Aorta (tissue), 5 donors: ENCODE results near the gene PDS5A. TPM values are rescaled to one million over a fixed set of nuclear protein-coding genes. Genes with fewer than 3 reads are reported as not detected.

Experiments
- ATAC-seq: fragments of 200-7000 bp; cut with Tn5 transposase; one replicate; pipeline ENCODE4 v1.9.1; 2022; ENCODE audit warnings: moderate library complexity; ENCODE audit not compliant: low FRiP score
- DNase-seq, 2 donors: peaks; one replicate each; pipeline ENCODE4 v3.0.0-alpha.2; 2020
- H3K27ac ChIP-seq, 2 donors: one replicate each; pipeline ENCODE4 v1.5.1; 2013; ENCODE audit warnings: low read length in 2 of 2, mild to moderate bottlenecking in 2 of 2, moderate library complexity in 2 of 2, control low read depth in 1 of 2, inconsistent platforms in 1 of 2, low read depth in 1 of 2
- H3K27me3 ChIP-seq, 2 donors: one replicate each; pipeline ENCODE4 v1.6.1; 2013; ENCODE audit warnings: control low read depth in 1 of 2, low read length in 1 of 2, mild to moderate bottlenecking in 1 of 2, moderate library complexity in 1 of 2; ENCODE audit not compliant: insufficient read depth in 2 of 2, control insufficient read depth in 1 of 2
- H3K36me3 ChIP-seq, 2 donors: one replicate each; pipeline ENCODE4 v1.6.1; 2013; ENCODE audit warnings: control low read depth in 1 of 2, low read length in 1 of 2, mild to moderate bottlenecking in 1 of 2; ENCODE audit not compliant: insufficient read depth in 2 of 2, control insufficient read depth in 1 of 2
- H3K4me1 ChIP-seq, 2 donors: one replicate each; pipeline ENCODE4 v1.6.1; 2013; ENCODE audit warnings: low read length in 2 of 2, control low read depth in 1 of 2, mild to moderate bottlenecking in 1 of 2, moderate library complexity in 1 of 2; ENCODE audit not compliant: insufficient read depth in 2 of 2, control insufficient read depth in 1 of 2
- H3K4me3 ChIP-seq, 2 donors: one replicate each; pipeline ENCODE4 v1.5.1; 2013; ENCODE audit warnings: low read length in 2 of 2, control low read depth in 1 of 2, mild to moderate bottlenecking in 1 of 2
- H3K9me3 ChIP-seq: one replicate; pipeline ENCODE4 v1.6.1; 2013; ENCODE audit warnings: mild to moderate bottlenecking, low read length; ENCODE audit not compliant: control insufficient read depth
- WGBS, 2 donors: extraction: QIAGEN DNeasy Blood & Tissue Kit; methylation state at CpG; one replicate each; pipeline ENCODE4 v1.1.7; 2013; 5-methylcytosine and 5-hydroxymethylcytosine counted together
- intact Hi-C, 2 donors: fragments of 100-400 bp; cut with DNase I; formaldehyde crosslinking; loops; one replicate each; pipeline versions ENCODE4 v1.14.2 to v1.15.0; 2022
- polyA plus RNA-seq, 2 donors: library from polyadenylated mRNA; stranded (reverse); fragments of 200-250 nt; gene quantifications; one replicate each; pipeline ENCODE4 v1.2.3, GENCODE V29; 2013
- total RNA-seq, 2 donors: library from RNA; stranded (reverse); fragmentation: NEBNext Ultra II Directional; extraction: Animal tissue kit (Norgen Biotek cat#: 25700); gene quantifications; one replicate each; pipeline ENCODE4 v1.2.1, GENCODE V29; 2021
- donor health status: healthy with polysubstance abuse.
- donor health status: Bipolar disorder and iron deficiency.
- donor health status: DM: no; HTN: no; CAD: no.
- donor health status: DM: no; HTN: no; CAD: no.
- donor health status: DM: yes; HTN: yes; CAD: no.

The PDS5A gene
- total and polyA plus RNA-seq, 4 donors: 13.8 to 73.3 (median 32.3) TPM

- WGBS, 2 donors: 87 to 91% methylated on average over 2 of the region's 2 CpGs
- peaks cover 3% of the 10 kb centered on the region in 2 donors for H3K36me3 ChIP-seq
Observed at GRCh38 chr4:39873823-39874222, 103.9 kb downstream of the PDS5A start.

DNA sequence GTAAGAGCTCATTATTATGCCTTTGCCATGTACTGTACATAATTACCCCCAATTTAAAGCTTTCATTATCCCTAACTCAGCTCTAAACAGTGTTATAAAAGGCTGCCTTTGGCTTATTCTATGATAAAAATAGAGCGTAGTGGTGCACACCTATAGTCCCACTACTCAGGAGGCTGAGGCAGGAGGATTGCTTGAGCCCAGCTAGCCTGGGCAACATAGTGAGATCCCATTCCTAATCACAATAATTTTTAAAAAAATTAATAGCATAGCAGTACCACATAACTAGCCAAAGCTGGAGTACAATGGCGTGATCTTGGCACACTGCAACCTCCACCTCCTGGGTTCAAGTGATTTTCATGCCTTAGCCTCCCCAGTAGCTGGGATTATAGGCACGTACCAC is 112.4 kb downstream of the PDS5A start:
- intact Hi-C loops: no loop called here
- DNase-seq (no peak), ATAC-seq (no peak)
- Histone ChIP-seq H3K27me3 (no peaks in the 10 kb centered on the region), H3K27ac (no peak overlapping the region), H3K4me3 (no peak overlapping the region), H3K36me3 (peaks cover 0 to 5% of the 10 kb centered on the region in 2 donors), H3K9me3 (no peaks in the 10 kb centered on the region), H3K4me1 (no peaks in the 10 kb centered on the region)
- WGBS, 2 donors: 93 to 95% methylated on average over 3 of the region's 3 CpGs

More at GRCh38 chr4:39873823-39874222, 103.9 kb downstream of the PDS5A start:
- H3K27ac ChIP-seq: no peak overlapping the region
- H3K9me3 ChIP-seq: no peaks in the 10 kb centered on the region
- no peaks in the 10 kb centered on the region for H3K27me3 ChIP-seq
- H3K4me3 ChIP-seq: no peak overlapping the region
- DNase-seq (no peak), ATAC-seq (no peak)
- no peaks in the 10 kb centered on the region for H3K4me1 ChIP-seq
- intact Hi-C loops: no loop called here

DNA sequence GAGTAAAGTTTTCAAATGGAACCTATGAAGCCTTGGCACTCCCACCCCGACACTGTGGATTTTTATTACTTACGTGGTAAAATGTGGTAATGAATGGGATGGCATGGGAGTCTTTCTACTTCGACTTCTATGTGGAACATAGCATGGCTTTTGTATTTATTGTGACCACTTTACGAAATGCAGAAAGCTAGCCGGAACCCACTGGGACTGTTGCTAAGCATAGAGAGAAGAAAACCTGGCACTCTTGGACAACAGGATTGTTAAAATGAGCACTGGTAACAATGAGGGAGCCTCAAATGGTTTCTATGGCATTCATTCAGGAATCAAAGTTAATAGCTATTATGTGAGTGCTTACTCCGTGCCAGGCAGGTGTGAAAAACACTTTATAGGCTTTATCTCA is 113.3 kb downstream of the PDS5A start:
- no peak overlapping the region for H3K4me3 ChIP-seq
- H3K9me3 ChIP-seq: no peaks in the 10 kb centered on the region
- intact Hi-C loops: no loop called here
- H3K36me3 ChIP-seq: peaks cover 0 to 6% of the 10 kb centered on the region in 2 donors
- DNase-seq: no peak
- 95 to 97% methylated on average over 6 of the region's 6 CpGs for WGBS, 2 donors
- no peak for ATAC-seq
- H3K27me3 ChIP-seq: no peaks in the 10 kb centered on the region
- no peaks in the 10 kb centered on the region for H3K4me1 ChIP-seq
- no peak overlapping the region for H3K27ac ChIP-seq

DNA sequence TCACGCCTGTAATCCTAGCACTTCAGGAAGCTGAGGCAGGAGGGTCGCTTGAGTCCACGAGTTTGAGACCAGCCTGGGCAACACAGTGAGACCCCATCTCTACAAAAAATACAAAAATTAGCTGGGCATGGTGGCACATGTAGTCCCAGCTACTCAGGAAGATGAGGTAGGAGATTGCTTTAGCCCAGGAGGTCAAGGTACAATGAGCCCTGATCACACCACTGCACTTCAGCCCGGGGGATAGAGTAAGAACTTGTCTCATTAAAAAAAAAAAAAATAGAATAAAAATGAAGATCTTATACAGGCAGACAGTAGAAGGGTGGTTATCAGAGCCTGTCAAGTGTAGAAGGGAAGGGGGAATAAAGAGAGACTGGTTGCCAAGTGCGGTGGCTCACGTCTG is 116.9 kb downstream of the PDS5A start:
- no peak overlapping the region for H3K4me3 ChIP-seq
- WGBS, 2 donors: 96 to 97% methylated on average over 6 of the region's 6 CpGs
- no peak overlapping the region for H3K27ac ChIP-seq
- no peaks in the 10 kb centered on the region for H3K9me3 ChIP-seq
- intact Hi-C loops: no loop called here
- ATAC-seq (no peak), DNase-seq (no peak)
- no peaks in the 10 kb centered on the region for H3K4me1 ChIP-seq
- H3K36me3 ChIP-seq: peaks cover 0 to 6% of the 10 kb centered on the region in 2 donors
- no peaks in the 10 kb centered on the region for H3K27me3 ChIP-seq

DNA sequence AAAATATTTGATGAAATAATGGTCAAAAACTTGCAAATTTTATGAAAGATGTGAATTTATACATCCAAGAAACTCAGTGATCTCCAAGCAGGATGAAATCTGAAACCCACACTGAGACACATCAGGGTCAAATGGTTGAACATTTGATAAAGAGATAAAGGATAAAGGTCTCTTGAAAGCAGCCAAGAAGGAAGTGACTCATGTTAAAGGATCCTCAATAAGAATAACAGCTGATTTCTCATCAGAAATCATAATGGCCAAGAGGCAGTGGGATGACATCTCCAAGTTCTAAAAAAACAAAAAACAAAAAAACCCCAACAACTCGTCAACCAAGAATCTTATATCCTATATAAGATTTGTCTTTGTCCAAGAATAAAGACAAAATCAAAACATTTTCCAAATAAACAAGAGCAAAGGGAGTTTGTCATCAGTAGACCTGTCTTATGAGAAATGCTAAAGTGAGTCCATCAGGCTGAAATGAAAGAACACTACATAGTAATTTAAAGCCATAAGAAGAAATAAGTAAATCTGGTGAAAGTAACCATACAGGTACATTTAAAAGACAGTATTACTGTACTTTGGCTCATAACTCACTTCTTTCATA is 121.7 kb downstream of the PDS5A start:
- H3K4me3 ChIP-seq: no peak overlapping the region
- intact Hi-C loops: no loop called here
- no peaks in the 10 kb centered on the region for H3K9me3 ChIP-seq
- ATAC-seq (no peak), DNase-seq (no peak)
- 94 to 97% methylated on average over 1 of the region's 1 CpG for WGBS, 2 donors
- H3K27me3 ChIP-seq: no peaks in the 10 kb centered on the region
- H3K36me3 ChIP-seq: peaks cover 0 to 4% of the 10 kb centered on the region in 2 donors
- no peak overlapping the region for H3K27ac ChIP-seq
- H3K4me1 ChIP-seq: no peaks in the 10 kb centered on the region

GRCh38 chr4:39852636-39853035 is 125.1 kb downstream of the PDS5A start:
- Histone ChIP-seq H3K9me3 (no peaks in the 10 kb centered on the region), H3K27ac (no peak overlapping the region), H3K36me3 (peaks cover 0 to 1% of the 10 kb centered on the region in 2 donors), H3K4me3 (no peak overlapping the region), H3K27me3 (no peaks in the 10 kb centered on the region), H3K4me1 (no peaks in the 10 kb centered on the region)
- 35 to 53% methylated on average over 4 of the region's 4 CpGs for WGBS, 2 donors
- no peak for DNase-seq
- ATAC-seq: peak; percentile 41
- intact Hi-C loops: no loop called here

- no peaks in the 10 kb centered on the region for H3K9me3 ChIP-seq
- ATAC-seq: no peak
- no peaks in the 10 kb centered on the region for H3K4me1 ChIP-seq
- peaks cover 0 to 2% of the 10 kb centered on the region in 2 donors for H3K36me3 ChIP-seq
- intact Hi-C loops: no loop called here
- no peak for DNase-seq
- H3K27ac ChIP-seq: no peak overlapping the region
- H3K27me3 ChIP-seq: no peaks in the 10 kb centered on the region
- H3K4me3 ChIP-seq: no peak overlapping the region
Observed at GRCh38 chr4:39850727-39851126, 127.0 kb downstream of the PDS5A start.

DNA sequence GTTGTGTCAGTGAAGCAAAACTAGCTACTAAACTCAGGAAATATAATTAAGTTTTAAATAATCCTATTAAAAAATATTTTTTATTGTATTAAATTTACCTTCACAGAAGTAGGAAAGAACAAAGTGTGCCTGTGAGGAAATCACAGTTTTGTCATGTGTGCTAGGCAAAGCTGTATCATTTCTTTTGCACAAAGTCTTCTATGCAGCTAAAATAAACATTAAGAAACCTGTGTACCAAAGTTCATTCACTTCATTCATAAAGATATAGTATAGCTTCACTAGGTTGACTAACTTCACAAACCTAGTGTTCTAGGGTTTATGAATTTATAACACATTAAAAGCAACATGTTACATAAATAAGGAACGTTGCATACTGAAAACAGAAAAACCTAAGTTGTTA is 131.0 kb downstream of the PDS5A start:
- H3K27me3 ChIP-seq: no peaks in the 10 kb centered on the region
- ATAC-seq (no peak), DNase-seq (no peak)
- 59 to 66% methylated on average over 1 of the region's 1 CpG for WGBS, 2 donors
- peaks cover 2 to 3% of the 10 kb centered on the region in 2 donors for H3K36me3 ChIP-seq
- no peaks in the 10 kb centered on the region for H3K9me3 ChIP-seq
- H3K4me1 ChIP-seq: no peaks in the 10 kb centered on the region
- H3K4me3 ChIP-seq: no peak overlapping the region
- H3K27ac ChIP-seq: no peak overlapping the region
- intact Hi-C loops: no loop called here

DNA sequence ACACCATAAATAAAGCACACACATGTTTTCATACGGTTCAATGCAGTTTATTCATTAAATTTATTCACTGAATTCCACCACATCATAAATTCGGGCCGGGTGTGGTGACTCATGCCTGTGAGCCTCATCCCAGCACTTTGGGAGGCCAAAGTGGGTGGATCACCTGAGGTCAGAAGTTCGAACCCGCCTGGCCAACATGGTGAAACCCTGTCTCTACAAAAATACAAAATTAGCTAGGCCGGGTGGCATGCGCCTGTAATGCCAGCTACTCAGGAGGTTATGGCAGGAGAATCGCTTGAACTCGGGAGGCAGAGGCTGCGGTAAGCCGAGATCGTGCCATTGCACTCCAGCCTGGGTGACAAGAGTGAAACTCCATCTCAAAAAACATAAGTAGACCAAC is 131.6 kb downstream of the PDS5A start:
- 77 to 82% methylated on average over 12 of the region's 12 CpGs for WGBS, 2 donors

More for the DNA sequence above, 131.6 kb downstream of the PDS5A start:
- H3K4me3 ChIP-seq: no peak overlapping the region
- no peaks in the 10 kb centered on the region for H3K4me1 ChIP-seq
- DNase-seq (no peak), ATAC-seq (no peak)
- no peaks in the 10 kb centered on the region for H3K9me3 ChIP-seq
- H3K27ac ChIP-seq: no peak overlapping the region
- peaks cover 2 to 3% of the 10 kb centered on the region in 2 donors for H3K36me3 ChIP-seq
- no peaks in the 10 kb centered on the region for H3K27me3 ChIP-seq
- intact Hi-C loops: no loop called here
